GM18517 (cell line): ENCODE data around the gene SMIM43.

Experiments used
- ATAC-seq: cut with Tn5 transposase; IDR thresholded peaks from one replicate; pipeline ENCODE4 v1.9.1; 2021; ENCODE audit warnings: mild to moderate bottlenecking, moderate library complexity; ENCODE audit not compliant: unreplicated experiment

The SMIM43 gene

DNA sequence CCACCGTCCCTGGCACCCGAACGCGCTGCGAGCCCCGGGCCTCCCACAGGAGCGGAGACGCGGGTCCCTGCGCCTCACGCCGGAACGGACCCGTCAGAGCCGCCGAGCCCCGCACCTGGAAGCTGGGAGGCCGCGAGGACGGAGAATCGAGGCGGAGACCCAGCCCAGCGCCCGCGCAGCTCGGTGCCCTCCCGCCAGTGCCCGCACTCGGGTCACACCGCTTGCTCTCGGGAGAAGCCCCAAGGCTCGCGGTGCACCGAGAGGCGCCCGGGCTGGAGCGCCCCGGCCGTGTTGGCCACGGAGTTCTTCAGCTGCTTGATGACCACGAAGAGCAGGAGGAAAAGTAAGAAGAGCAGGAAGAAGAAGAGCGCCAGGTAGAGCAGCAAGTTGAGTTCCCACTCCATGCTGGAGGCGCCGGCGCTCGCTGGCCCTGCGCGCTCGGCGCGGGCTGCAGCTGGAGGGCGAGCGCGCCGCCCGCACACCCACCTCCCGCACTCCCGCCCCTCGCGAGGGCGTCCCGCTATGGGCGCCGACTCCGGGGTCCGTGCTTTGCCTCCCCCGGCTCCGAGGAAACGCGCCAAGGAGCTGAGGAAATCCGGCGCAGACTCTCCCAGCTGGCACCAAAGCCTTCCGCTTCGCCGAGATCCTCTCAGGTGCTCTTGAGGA lies at the start of gene SMIM43:
TSS of gene SMIM43 (minus strand) at position 463 of the 666 bp plus-strand sequence. CDS start at position 404, 59 bp downstream.
- no peak for ATAC-seq

DNA sequence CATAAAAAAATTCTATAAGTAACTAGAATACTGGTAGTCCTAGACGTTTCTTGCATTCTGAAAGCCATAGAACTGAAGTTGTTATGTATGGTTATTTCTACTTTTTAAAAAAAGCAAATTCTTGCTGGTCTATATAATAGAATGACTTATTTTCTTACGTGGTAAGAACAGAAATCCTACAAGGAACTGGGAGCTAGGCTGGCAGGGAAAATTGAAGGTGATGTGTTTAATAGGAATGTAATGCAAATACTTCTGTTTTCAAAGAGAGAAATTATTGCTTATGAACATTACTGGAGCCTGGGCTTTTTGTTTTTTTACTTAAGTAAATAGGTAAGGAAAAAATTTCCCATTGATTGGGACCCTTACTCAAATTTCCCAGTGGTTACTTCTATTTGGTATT lies 49.8 kb upstream of the SMIM43 start:
- ATAC-seq = no peak

DNA sequence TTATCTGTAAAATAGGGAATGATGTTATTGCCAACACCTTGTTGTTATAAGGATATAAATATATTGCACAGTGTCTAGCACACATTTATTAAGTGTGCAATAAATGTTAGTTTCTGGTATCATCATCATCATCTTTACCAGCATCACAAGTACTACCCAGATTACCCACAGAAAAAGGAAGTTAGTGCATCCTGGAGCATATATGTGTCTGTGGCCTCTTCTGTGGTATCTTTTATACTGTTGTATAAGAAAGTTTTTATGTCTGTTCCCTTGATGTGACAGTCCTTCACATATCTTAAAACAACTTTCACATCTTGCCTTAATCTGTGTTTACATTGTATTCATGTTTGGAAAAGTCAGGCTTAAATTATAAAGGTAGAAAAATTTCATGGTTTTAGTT lies 46.2 kb upstream of the SMIM43 start:
- ATAC-seq = no peak

DNA sequence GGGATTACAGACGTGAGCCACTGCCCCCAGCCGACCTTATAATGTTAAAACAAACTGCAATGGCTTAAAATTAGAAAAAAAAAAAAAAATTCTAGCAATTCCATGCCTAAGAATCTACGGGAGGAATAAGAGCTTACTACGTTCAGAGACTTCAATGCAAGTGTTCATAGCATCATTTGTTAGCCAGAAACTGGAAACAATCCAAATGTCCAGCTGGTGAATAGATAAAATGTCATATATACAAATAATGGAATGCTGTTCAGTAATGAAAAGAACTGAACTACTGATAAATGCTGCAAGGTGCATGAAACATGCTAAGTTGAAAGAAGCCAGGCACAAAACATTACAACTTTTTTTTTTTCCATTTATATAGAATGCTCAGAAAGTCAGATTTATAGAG lies 41.4 kb upstream of the SMIM43 start:
- no peak for ATAC-seq

DNA sequence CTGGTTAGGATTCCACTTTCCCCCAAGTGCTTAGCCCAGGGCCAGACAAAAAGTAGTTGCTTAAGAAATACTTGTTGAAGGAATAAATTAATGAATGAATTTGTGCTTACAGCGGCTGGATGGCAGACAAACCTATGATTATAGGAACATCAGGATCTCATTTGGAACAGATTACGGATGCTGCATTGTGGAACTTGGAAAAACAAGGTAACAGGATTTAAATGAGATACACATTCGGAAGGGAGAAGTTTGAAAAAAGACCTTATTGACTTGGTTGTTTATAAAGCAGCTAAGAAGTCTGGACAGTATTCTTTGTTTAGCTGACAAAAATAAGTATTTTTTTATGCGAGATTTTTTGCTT lies 36.7 kb upstream of the SMIM43 start:
- ATAC-seq = no peak

DNA sequence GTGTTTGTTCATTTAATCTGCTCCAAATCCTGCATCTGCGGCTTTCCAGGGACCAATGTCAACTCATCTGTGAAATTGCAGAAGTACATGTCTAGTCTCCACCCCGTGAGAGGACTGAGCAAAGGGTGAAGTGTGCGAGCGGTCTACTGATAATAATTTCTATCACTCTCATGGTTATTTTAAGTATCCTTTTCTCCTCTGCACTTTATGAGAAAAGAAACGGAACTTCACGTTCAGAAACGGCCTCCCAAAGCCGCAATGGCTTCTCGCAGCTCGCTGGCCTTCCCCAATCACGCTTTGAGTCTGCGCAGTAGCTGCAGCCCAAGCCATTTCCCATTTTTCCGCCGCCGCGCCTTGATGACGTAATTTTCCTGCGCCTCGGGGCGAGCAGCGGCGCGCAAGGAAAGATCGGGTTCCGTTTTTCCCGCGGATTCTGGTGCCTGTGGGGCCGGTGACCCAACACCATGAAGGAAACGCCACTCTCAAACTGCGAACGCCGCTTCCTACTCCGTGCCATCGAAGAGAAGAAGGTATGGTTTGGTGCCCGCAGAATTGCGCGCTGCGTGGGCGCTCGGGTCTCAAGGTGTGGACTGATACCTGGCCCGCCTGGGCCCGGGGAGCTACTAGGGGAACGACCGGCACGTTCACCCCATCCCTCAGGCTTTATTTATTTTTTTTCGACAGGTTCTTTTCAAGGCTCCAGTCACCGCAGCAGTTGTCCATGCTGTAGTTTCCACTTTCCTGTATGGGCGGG lies 36.2 kb upstream of the SMIM43 start, which contains the start of gene EXOSC9:
TSS of gene EXOSC9 (plus strand) at position 363 of the 754 bp plus-strand sequence. CDS start at position 465, 102 bp downstream.
- peak; percentile 85 for ATAC-seq

DNA sequence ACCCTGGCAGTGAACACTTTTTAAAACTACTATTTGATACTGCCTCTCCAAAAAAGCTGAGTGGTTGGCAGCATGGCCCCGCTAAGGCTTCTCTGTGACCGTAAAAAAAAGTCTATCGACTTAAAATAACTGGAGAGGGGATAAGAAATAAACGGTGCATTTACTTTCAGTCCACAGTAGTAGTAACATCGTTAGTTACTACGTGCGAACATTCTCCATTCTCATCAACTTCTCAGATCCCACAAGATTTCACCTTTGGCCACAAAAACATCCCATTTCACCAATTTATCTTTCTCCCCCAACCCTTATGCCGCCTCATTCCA lies 35.6 kb upstream of the SMIM43 start:
- ATAC-seq = no peak

DNA sequence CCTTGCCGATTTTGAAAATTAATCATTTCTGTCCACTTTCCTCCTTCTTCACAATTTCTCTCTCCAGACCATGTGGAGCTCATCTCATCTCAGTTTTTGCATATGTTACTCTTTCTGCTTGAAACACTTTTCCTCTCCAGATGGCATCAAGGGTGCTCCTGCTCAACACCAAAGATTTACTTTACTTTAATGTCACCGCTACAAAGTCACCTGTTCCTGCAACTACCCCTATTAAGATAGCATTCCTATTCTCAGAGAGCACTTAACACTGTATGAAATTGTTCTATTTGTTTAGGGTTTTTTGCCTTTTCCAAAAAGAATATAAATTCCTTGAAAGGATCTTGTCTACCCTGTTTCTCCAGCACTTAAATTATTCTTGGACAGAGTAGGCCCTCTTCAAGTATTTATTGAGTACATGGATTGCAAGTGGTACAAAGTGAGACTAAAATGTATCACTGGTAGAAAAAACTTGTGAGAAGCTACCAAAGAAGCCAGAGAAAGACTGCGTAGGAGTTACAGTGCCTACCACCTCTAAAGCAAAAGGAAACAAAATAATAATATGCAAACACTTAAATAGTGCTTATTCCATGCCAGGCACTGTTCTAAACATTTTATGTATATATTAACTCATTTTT lies 35.0 kb upstream of the SMIM43 start:
- no peak for ATAC-seq

DNA sequence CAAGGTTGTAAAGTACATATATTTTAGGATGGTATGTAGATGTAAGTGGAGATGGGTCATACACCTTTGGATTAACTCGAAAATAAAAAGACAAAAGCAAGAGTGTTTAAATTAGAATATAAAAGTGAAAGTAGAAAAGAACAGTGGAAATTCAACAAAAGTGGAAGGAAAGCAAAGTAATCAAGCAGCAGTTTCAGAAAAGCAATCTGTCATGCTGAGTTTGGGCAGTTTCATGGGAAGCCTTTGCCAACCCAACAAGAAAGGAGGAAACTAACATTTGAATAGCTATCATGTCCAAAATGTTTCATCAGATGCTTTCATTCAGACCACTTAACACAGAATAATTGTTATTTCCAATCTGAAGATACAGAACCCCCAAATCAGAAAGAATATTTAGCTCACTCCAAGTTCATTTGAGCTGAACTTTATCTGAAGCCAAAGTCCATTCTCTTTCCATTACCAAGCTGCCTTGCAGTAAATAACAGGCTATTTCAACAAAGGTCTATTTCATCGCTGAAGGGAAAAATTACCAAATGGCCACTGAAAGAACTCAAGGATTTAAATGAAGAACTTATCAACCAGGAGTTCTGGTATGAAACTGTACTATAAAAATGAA lies 34.4 kb upstream of the SMIM43 start:
- ATAC-seq = no peak

DNA sequence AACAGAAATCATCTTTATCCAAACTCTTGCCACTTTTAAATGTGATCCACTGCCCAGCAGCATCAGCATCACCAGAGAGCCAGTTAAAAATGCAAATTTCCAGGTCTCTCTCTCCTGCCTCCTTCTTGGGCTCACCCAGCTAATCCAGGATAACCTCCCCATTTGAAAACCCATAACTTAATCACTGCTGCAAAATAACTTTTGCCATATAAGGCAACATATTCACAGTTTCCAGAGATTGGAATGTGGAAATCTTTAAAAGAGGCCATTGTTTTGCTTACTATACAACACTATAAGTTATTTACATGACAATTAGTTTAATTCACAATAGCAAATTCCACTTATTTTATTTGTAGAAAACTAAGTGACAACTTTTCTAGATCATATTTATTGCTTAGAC lies 31.3 kb upstream of the SMIM43 start:
- no peak for ATAC-seq

DNA sequence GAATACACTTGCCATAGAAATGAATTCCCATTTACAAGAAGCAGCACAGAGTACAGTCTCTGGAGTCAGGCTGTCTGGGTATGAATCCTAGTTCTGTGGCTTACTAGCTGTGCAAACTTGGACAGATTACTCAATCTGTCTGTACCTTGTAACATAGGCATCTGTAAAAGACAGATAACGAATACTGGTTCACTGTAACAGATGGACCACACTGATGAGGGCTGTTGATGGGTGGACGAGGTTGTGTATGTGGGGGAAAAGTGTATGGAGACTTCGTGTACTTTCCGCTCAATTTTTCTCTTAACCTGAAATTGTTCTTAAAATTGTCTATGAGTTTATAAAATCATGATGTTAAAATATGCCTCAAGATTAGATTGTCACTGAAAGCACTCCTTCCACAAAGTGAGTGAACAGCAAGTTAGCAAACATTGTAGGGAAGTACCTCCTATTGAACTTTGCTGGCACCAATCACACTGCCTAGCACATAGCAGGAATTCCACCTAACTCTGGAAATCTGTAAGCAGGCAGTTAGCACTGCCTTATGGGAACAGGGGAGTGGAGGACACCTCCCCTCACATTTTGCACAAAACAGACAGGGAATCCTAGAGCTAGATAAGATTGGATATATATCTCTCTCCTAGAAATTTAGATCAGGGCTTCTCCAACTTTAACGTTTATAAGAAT lies 29.7 kb upstream of the SMIM43 start:
- no peak for ATAC-seq

DNA sequence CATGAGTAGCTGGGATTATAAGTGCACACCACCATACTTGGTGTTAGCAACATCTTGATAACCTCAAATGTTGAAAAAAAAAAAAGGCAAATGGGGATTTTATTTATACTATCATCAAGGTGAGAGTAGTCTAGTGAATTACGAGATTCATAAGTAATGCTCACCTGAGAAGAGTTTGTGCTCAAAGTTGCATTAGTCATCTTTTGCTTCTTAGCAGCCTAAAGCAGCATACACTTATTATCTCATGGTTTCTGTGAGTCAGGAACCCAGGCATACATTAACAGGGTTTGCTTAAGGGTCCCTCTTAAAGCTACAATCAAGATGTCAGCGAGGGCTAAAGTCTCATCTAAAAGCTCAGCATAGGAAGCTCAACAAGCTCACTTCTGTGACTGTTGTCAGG lies 28.0 kb upstream of the SMIM43 start:
- ATAC-seq = no peak

DNA sequence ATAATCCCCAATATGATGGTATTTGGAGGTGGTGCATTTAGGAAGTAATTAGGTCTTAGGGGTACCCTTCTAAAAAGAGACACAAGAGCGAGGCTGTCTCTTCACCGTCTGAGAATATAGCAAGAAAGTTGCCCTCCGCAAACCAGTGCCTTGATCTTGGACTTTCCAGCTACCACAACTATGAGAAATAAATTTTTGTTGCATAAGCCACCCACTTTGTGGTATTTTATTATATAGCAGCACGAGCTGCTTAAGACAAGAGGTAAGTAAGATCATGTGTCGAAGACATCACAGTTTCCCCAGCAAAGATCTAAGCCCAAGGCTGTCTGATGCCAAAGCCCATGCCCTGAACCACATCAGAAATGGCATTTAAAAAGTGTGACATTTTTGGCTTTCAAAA lies 26.5 kb upstream of the SMIM43 start:
- no peak for ATAC-seq

DNA sequence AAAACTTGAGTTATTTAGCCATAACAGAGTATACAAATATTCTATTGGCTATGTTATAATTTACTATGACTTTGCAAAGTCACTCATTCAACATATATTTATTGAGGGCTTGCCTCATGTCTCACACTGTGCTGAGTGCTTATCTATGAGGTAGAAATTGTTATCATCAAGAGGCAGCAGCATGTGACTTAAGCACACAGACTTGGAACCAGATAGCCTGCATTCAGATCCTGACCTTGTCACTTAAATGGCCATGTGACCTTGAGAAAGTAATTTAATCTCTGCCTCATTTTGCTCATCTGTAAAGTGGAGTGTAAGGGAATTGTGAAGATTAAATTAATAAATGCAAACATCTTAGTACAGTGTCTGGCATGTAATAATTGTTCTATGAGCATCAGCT lies 26.0 kb upstream of the SMIM43 start:
- ATAC-seq = no peak

DNA sequence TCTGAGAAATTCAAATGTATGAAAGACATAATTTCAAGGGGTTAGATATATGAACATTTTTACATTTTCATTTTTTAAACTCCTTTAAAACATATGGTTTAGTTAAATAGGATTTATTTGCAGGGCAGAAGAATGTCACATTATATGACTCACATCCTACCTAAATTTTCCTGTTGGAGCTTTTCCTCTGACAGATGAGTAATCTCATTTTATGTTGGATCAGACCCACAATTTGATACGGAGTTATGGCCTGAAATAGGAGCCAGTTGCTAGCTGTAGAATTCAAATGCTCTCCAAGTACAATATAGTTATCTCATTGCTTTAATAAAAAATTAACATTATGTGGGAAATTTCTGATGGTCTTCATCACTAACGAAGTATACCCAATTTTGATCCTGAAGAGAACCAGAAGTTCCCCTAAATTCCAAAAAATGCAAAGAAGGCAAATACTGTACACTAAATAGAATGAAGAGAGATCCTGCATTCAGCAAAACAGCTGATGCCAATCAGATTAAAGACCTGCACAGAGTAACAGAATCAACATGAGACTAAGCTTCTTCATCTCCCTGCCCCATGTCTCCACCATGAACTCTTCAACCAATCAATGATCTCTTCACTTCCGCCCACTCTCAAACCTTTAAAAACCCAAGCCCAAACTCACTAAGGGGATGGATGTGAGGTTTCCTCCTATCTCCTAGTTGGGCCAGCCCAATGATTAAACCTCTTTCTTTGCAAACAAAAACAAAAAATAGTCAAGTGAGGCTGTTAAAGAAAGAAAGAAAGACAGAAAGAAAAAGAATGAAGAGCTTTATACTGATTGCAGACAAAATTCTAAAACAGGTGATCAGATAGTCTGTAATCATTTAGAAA lies 25.2 kb upstream of the SMIM43 start:
- ATAC-seq = no peak

DNA sequence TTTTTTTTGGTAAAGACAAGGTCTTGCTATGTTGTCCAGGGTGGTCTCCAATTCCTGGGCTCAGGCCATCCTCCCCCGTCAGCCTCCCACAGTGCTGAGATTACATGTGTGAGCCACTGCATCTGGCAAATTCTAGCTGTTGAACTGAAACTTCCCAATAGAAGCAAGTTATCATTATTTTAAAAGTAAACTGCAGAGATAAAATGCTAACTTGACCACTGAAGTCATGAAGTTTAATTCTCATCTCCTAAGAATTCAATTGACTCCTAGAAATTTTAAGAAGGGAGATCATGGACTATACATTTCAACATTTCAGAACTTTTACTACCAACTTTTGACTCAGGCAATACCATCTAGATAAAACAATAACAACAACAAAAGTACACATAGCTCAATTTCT lies 24.5 kb upstream of the SMIM43 start:
- no peak for ATAC-seq

DNA sequence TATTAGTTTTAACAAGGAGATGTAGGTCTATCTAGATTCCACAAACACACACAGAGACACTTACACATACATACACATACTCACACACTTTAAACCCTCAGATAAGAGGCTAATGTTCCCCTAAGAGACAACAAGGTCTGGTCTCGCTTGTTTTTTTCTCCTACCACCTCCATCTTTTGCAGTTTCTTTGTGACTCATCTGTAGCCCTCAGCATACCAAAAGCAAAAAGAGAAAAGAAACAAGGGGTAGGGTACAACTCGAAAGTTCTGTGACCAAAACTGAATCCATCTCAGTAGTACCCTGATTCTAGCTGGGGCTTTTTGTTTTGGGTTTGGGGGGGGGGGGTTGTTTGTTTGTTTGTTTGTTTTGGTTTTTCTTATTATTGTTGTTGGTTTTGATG lies 23.9 kb upstream of the SMIM43 start:
- peak; percentile 88 for ATAC-seq

DNA sequence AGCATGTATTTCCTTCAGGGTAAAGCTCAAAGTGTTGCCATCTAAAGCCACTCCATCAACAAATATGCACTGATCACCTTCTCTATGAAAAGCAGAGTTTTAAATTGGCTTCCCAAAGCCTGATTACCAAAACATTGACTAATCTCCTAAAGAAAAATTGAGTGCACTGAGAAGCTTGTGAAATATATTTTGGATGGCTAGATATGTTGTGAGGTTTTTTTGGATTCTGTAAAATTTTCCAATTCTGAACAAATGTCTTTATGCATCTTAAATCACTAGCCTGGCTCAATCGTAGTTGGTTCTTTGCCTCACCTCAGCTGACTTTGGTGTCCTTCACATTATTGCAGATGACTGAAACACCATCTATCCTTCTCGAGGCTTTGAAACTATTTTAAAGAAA lies 21.3 kb upstream of the SMIM43 start:
- no peak for ATAC-seq

DNA sequence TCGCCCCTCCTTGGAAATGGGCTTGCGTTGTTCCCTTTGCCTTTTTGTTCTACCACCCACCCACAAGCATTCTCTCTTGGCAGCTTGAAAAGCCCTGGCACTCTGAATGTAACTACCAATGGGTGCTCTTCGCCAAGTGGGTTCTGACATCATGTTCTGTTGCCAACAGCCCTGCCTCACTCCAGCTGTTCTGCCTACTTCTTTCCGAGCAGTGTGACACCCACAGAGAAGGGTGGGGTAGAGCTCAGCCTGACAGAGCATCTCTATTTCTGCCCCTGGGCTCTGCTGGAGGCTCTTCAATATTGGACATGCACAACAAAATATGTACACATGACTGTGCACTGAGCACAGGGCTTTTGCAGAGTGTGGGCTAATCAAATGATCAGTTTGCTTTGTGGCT lies 20.5 kb upstream of the SMIM43 start:
- no peak for ATAC-seq

DNA sequence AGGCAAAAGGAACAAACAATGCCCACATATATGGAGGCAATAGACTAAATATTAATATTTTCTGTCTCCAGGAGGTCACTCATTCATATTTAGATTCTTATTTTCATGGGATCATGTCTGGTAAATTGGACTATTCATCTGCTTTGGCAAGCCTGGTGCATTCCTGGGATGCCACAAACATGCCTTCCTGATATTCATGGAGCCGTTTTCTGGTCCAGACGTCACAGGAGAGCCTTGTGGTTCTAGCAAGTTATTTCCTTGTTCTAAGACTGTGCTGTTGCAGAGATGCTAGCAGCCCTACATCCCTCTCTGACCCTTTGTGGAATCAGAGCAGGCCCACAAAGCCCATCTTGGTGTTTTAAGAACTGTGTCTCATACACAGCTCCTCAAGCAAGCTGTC lies 20.0 kb upstream of the SMIM43 start:
- no peak for ATAC-seq
